Renal pelvis (tissue), 4 donors: Measurements from ENCODE around the gene PEX26. TPM values are rescaled to one million over a fixed set of nuclear protein-coding genes. Genes with fewer than 3 reads are reported as not detected.
"Not testable (repeated sequence)": the region's sequence is repeated elsewhere in the genome, so short reads cannot be mapped to it uniquely, and the experiment has no call there.

ENCODE experiments used
- DNase-seq: peaks from one replicate; pipeline ENCODE4 v3.0.0-alpha.2; 2013
- polyA plus RNA-seq, 3 donors: library from polyadenylated mRNA; unstranded; fragments of 120-200 nt; gene quantifications; one replicate each; pipeline ENCODE4 v1.2.1, GENCODE V29; 2013; ENCODE audit not compliant: insufficient read length in 3 of 3

The PEX26 gene
- polyA plus RNA-seq, 3 donors: 34.3 to 41.0 (median 36.9) TPM

- no peak for DNase-seq
Observed at GRCh38 chr22:18114976-18115652, 37.3 kb downstream of the PEX26 start.

- DNase-seq: no peak
Observed at GRCh38 chr22:18115906-18116371, 38.1 kb downstream of the PEX26 start.

- DNase-seq: no peak
Observed at GRCh38 chr22:18116634-18117033, 38.8 kb downstream of the PEX26 start.

GRCh38 chr22:18118345-18118915 lies 40.6 kb downstream of the PEX26 start:
- no peak for DNase-seq

- DNase-seq: no peak
Observed at GRCh38 chr22:18119409-18120110, 41.8 kb downstream of the PEX26 start.

- DNase-seq: no peak
Observed at GRCh38 chr22:18120857-18121256, 43.1 kb downstream of the PEX26 start.

- no peak for DNase-seq
Observed at GRCh38 chr22:18121506-18121905, 43.7 kb downstream of the PEX26 start.

GRCh38 chr22:18121954-18122554 lies 44.3 kb downstream of the PEX26 start:
- DNase-seq: no peak

- not testable (repeated sequence) for DNase-seq
Observed at GRCh38 chr22:18123476-18124025, 45.8 kb downstream of the PEX26 start.

- DNase-seq: no peak
Observed at GRCh38 chr22:18126606-18127005, 48.8 kb downstream of the PEX26 start.

- DNase-seq: no peak
Observed at GRCh38 chr22:18130018-18130417, 52.2 kb downstream of the PEX26 start.

- no peak for DNase-seq
Observed at GRCh38 chr22:18130699-18131429, 53.1 kb downstream of the PEX26 start.

- DNase-seq: no peak
Observed at GRCh38 chr22:18133452-18133851, 55.7 kb downstream of the PEX26 start.

- DNase-seq: no peak
Observed at GRCh38 chr22:18136563-18137320, 59.0 kb downstream of the PEX26 start.

GRCh38 chr22:18141004-18141403 lies 63.2 kb downstream of the PEX26 start:
- not testable (repeated sequence) for DNase-seq

GRCh38 chr22:18144105-18144504 lies 66.3 kb downstream of the PEX26 start:
- DNase-seq: no peak

GRCh38 chr22:18145676-18146388 lies 68.0 kb downstream of the PEX26 start:
- DNase-seq: no peak

GRCh38 chr22:18146389-18146753 lies 68.6 kb downstream of the PEX26 start:
- DNase-seq: no peak

GRCh38 chr22:18147791-18148190 lies 70.0 kb downstream of the PEX26 start:
- DNase-seq: no peak

GRCh38 chr22:18148293-18148965 lies 70.6 kb downstream of the PEX26 start:
- DNase-seq: no peak
